Measurements from ENCODE around the gene KCMF1. TPM values are rescaled to one million over a fixed set of nuclear protein-coding genes. Genes with fewer than 3 reads are reported as not detected.

The KCMF1 gene
- total RNA-seq, 4 donors from 2014 or later: 65.0 to 89.7 (median 71.1) TPM

- TF ChIP-seq CTCF (IDR thresholded peaks at IDR 0.05; ENCODE audit: low read depth): no peak
Measured at GRCh38 chr2:85009019-85009618, 38.2 kb downstream of the KCMF1 start.

DNA sequence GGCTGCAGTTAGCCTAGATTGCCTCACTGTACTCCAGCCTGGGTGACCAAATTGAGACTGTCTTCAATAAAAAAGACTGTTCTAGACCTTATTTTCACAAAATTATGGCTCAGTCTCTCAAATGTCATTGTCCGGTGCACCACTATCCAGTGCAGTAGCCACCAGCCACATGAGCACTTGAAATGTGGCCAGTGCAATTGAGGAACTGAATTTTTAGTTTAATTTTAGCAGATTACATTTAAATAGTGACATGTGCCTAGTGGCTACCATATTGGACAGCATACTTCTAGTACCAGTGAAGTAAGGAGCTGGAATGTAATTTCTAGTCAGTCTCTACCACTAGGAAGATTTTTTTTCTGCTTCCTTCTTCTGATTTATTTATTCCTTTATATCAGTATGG lies 39.4 kb downstream of the KCMF1 start:
- TF ChIP-seq CTCF (IDR thresholded peaks at IDR 0.05; ENCODE audit: low read depth): no peak

- TF ChIP-seq CTCF (IDR thresholded peaks at IDR 0.05; ENCODE audit: low read depth): no peak
Measured at GRCh38 chr2:85011098-85011497, 40.1 kb downstream of the KCMF1 start.

DNA sequence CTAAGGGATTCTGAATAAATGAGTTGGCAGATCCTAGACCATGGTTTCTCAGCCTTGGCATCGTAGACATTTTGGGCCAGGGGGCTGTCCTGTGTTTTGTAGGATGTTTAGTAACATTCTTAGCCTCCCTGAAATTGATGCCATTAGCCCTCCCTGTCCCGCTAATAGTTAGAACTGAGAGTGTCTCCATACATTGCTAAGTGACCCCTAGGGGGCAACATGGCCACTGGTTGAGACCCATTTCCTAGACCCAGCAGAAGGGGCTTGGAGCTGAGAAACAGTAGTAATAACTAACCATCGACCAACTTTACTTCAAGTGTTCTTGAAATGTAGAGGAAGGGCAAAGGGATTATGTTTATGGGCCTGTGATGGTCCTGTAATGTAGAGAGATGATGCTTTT lies 40.8 kb downstream of the KCMF1 start:
- no peak for TF ChIP-seq CTCF (IDR thresholded peaks at IDR 0.05; ENCODE audit: low read depth)

GRCh38 chr2:85012431-85012830 lies 41.5 kb downstream of the KCMF1 start:
- no peak for TF ChIP-seq CTCF (IDR thresholded peaks at IDR 0.05; ENCODE audit: low read depth)

- TF ChIP-seq CTCF (IDR thresholded peaks at IDR 0.05; ENCODE audit: low read depth): no peak
Measured at GRCh38 chr2:85012855-85013254, 41.9 kb downstream of the KCMF1 start.

GRCh38 chr2:85015653-85016360 lies 44.8 kb downstream of the KCMF1 start:
- no peak for TF ChIP-seq CTCF (IDR thresholded peaks at IDR 0.05; ENCODE audit: low read depth)

Data from subcutaneous adipose tissue (tissue), 4 donors.